ENCODE results near the gene TBL2.
"Not testable (repeated sequence)": the region's sequence is repeated elsewhere in the genome, so short reads cannot be mapped to it uniquely, and the experiment has no call there.

The TBL2 gene

DNA sequence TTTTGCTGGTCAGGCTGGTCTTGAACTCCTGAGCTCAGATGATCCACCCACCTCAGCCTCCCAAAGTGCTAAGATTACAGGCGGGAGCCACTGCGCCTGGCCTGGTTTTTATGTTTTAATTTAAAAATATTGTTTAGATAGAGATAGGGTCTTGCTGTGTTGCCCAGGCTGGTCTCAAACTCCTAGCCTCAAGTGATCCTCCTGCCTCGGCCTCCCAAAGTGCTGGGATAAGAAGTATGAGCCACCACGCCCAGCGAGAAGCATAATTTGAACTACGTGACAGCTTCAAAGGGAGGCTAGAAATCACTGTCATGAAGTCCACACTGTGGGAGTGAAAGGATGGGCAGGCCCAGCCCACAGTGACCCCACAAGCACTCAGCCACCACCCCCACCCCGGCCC, 42.5 kb downstream of the TBL2 start:
- not testable (repeated sequence) for DNase-seq (ENCODE audit: low spot score)

DNA sequence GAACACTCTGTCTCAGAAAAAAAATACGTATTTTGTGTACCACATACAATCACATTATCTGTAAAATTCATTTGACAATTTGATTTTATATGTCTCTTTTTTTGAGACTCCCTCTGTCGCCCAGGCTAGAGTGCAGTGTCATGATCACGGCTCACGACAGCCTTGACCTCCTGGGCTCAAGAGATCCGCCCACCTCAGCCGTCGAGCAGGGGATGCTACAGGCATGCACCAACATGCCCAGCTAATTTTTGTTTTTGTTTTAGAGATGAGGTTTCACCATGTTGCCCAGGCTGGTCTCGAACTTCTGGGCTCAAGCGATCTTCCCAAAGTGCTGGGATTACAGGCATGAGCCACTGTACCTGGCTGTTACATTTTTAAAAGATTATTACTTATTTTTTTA, 44.6 kb downstream of the TBL2 start:
- DNase-seq (ENCODE audit: low spot score) = no peak

DNA sequence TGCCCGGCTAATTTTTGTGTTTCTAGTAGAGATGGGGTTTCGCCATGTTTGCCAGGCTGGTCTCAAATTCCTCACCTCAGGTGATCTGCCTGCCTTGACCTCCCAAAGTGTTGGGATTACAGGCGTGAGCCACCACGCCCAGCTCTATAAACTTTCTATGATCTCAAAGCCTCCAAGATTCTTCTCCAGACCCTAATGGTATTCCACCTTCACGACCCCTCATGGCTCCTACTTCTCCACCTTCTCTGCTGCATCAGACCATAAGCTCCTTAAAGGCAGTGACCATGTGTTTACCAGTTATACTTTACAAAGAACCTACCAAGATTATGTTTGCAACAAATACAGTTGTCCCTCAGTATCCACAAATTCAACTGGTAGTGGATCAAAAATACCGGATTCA, 46.2 kb downstream of the TBL2 start:
- no peak for DNase-seq (ENCODE audit: low spot score)

DNA sequence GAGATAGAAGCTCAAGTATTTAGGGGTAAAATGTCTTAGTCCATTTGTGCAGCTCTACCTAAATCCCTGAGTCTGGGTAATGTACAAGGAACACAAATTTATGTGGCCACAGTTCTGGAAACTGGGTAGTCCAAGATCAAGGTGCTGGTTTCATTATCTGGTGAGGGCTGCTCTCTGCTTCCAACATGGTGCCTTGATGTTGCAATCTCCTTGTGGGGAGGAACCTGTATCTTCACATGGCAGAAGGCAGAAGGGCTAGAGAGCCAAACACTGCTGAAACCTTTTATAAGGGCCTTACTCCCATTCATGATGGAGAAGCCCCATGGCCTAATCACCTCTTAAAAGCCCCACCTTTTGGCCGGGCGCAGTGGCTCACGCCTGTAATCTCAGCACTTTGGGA, 47.6 kb downstream of the TBL2 start:
- no peak for DNase-seq (ENCODE audit: low spot score)

DNA sequence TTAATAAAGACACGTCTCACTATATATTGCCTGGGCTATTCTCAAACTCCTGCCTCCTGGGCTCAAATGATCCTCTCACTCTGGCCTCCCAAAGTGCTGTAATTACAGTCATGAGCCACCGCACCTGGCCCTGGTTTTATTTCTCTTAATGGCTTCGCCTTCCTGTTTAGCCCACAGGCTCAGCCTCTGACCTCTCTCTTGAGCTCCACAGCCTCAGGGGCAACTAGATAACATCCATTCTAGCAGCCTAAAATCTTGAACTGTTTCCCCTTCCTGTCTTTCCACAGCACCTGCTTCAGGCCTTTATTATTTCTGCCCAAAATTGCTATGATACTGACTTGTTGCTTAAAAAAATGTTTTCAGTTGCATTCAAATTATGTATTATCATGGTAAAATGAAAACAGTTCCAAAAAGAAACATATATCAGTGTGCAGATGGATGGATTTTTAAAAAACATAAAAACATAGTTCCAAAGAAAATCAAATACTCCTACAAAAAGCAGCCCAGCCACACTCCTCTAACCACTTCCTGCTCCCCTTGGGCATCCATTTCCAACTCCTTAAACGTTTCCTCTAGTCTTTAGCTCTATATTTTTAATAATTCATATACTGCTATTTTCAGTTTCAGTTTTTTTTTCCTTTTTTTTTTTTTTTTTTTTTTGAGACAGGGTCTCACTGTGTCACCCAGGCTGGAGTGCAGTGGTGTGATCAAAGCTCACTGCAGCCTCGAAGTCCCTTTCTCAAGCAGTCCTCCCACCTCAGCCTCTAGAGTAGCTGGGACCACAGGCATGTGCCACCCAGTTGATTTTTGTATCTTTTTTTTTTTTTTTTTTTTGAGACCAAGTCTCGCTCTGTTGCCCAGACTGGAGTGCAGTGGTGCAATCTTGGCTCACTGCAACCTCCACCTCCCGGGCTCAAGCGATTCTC, 51.2 kb downstream of the TBL2 start:
- DNase-seq (ENCODE audit: low spot score) = no peak

DNA sequence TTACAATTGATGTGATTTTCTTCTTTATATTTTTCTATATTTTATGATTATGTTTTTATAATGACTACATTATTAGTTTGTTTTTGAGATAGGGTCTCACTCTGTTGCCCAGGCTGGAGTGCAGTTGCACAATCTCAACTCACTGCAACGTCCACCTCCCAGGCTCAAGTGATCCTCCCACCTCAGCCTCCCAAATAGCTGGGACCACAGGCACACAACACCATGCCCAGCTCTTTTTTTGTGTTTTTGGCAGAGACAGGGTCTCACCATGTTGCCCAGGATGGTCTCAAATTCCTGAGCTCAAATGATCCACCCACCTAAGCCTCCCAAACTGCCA, 52.3 kb downstream of the TBL2 start:
- not testable (repeated sequence) for DNase-seq (ENCODE audit: low spot score)

DNA sequence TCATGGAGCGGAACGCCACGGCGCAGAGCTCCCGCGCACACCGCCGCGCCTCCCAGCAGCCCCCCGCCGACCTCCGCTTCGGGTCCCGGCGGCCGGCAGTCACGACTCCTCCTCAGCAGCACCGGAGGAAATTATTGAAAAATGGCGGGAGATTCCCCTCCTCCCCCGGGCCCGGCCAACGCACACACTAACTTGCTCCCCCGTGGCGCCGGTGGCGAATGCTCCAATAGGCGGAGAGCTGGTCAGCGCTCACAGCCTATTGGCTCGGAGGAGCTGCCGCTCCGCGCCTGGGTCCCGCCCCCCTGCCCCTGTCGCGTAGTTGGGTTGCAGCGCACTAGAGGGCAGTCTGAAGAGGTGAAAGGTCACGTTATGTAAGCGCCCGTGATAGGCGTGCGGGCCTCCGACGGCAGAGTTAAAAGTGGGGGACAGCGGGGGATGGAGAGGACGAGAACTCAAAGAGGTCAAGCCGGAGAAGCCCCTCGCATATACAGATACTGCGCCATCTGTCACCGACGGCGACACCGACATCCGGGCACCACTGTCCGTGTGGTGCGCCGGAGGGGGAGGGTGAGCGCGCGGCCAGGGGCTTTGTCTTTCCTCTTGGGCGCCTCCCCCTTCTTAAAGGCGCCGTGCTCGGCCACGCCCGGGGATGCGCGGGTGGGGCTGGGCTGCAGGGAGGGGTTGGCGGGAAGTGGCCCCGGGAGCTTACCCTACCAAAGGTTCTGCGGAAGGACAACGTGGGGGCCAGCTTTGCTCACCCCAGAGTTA, 56.1 kb downstream of the TBL2 start, which contains the start of gene BAZ1B:
TSS of gene BAZ1B (minus strand) at position 189 of the 768 bp plus-strand sequence. CDS start 360 bp downstream, outside the sequence.
- DNase-seq (ENCODE audit: low spot score) = peak; percentile 99

DNA sequence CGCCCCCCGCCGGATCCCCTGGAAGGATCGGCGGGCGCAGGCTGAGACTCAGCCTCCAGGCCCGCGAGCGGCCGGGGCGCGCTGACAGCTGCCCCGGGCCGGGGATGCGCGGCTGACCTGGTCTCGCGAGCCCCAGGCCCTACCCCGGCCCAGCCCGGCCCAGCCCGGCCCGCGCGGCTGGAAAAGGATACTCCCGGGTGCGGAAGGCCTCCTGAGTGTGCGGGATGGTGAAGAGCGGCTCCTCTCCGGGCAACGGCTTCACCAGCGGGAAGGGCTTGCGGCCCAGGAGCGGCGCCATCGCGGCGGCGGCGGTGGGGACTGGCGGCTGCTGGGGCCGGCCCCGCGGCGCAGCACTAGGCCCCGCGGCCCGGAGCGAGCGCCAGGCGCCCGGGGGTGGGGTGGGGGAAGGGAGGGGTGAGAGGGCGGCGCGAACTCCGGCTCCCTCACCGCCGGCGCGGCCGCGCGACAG, 56.7 kb downstream of the TBL2 start:
- peak; percentile 83 for DNase-seq (ENCODE audit: low spot score)

DNA sequence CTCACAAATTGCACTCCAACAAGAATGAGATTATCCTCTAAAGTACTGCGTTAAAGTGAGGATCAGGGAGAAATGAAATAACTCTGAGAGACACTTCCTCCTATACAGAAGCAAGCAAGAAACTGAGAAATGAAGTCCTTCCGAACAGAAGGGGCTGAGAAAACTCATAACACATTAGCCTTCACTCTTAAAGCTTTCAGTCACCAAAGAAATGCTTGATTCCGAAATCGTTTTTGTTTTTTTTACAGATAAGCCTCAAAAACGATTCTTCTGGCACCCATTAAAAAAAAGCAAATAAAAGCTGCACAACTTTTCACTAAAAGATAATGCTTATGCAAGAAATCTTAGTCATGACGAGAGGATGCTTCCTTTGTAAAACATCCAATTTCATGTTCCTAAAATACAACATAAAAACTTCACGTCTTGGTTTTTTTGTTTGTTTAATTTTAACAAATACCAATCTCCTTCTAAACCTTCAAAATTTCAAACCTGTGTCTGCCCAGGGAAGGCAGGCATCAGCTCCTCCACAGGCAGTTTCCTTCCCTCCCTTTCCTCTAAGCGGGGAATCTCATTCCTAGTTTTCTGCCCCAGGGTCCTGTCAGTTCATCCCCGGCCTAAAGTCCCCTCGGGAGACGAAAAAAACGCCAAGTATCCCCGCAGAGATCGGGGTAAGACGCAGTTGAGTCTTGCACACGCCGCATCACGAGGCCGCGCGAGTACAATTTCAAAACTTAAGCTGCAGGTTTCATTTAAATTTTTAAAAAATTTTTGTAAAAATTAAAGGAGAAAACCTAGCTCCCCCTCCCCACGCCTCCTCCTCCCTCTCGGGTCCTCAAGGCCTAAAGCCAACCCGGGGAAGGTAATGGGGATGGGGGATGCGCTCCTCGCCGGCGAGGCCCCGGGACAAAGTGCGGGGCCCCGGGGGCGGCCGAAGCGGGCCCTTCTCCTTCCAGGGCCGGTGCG, 57.4 kb downstream of the TBL2 start:
- peak; percentile 21 for DNase-seq (ENCODE audit: low spot score)

DNA sequence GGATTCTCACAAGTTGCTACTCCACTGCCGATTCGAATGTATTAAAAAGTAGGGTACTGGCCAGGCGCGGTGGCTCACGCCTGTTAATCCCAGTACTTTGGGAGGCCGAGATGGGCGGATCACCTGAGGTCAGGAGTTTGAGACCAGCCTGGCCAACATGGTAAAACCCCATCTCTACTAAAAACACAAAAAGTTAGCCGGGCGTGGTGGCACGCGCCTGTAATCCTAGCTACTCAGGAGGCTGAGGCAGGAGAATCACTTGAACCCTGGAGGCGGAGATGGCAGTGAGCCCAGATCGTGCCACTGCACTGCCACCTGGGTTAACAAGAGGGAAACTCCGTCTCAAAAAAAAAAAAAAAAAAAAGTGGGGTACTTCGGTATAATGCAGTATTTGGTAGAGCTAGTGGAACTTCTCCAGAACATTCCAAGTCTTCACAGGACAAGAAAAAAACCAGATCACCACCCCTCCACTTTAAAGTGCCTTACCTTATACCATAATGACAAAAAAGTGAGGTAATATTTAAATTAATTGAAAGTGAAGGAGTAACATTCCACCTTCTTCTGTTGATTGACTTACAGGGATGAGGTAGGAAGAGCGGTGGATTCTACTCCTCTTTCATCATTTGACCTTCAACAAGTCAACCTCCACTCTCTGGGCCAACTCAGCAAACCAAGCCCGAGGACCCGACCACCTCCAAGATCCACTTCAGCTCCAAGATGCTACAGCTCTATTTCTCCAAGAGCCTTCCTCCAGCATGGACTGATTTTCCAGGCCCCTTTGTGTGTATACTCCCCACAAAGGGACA, 58.3 kb downstream of the TBL2 start:
- no peak for DNase-seq (ENCODE audit: low spot score)

DNA sequence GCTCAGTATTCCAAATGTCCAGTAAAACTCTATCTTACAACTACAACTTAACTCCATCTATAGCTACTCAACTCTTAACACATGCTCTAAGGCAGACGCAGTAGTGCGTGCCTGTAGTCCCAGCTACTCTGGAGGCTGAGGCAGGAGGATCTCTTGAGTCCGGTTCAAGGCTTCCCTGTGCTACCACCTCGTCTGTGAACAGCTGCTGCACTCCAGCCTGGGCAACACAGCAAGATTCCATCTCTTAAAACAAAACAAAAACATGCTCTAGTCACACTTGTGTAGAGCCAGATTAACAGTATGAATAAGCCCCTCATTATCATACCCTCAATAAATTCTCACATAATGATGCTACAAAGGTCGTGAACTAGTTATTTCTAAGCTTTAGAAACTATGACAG, 59.9 kb downstream of the TBL2 start:
- DNase-seq (ENCODE audit: low spot score) = no peak
